ENCODE results near the gene ZBTB21.

The ZBTB21 gene

GRCh38 chr21:41948901-41949300 is 61.3 kb downstream of the ZBTB21 start:
- DNase-seq, result no peak

GRCh38 chr21:41948078-41948895 is 61.9 kb downstream of the ZBTB21 start:
- no peak for DNase-seq

DNA sequence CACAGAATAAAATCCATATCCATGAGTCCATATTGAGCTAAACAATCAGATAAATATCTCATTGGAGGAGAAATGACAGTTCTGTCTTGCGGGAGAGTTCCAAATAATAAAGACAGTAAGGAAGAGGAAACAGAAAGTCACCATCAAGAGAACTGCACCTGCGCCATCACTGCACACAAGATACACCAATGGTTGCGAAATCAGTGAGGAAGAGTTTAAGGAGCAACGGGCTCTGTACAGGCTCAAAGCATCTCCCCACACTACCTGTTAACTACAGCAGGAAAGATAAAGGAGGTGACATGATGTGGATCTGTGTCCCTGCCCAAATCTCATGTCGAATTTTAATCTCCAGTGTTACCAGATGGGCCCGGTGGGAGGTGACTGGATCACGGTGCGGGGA is 64.2 kb downstream of the ZBTB21 start:
- no peak for DNase-seq

DNA sequence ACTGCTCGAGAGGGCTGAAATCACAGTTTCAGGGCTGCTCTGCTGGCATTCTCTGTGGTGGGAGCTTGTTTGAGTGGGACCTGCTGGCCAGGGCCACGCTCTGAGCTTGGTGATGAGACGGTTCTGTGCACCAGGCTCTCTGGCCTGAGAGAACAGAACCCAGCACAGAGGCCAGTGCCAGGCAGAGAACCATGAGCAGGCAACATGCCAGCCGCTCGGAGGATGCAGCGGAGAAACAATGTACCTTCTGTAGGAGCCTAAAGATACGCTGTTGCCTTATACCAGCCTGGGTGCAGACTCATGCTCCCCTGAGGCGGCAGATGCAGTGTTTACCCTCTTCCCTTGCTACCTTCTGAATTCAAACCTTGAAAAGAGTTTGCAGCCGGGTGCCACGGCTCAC is 66.3 kb downstream of the ZBTB21 start:
- DNase-seq, result no peak

- DNase-seq, result no peak
Observed at GRCh38 chr21:41942457-41942856, 67.7 kb downstream of the ZBTB21 start.

GRCh38 chr21:41941941-41942340 is 68.2 kb downstream of the ZBTB21 start:
- DNase-seq, result no peak

DNA sequence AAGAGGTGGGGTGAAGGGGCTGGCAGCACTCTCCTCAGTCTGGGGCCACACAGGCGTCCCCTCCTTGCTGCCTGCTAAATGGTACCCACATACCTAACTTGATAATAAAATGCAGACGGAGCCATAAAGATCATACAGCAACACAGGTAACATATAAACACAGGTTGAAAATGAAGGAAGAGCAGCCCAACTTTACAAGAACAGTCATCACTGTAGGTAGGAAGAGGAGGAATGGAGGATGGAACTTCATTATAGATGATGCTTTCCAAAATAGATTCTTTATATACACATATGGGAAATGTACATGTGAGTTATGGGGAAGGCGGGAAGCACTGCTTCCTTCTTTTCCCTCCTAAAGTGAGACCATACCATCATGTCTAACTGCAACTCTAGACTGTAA is 69.7 kb downstream of the ZBTB21 start:
- no peak for DNase-seq

DNA sequence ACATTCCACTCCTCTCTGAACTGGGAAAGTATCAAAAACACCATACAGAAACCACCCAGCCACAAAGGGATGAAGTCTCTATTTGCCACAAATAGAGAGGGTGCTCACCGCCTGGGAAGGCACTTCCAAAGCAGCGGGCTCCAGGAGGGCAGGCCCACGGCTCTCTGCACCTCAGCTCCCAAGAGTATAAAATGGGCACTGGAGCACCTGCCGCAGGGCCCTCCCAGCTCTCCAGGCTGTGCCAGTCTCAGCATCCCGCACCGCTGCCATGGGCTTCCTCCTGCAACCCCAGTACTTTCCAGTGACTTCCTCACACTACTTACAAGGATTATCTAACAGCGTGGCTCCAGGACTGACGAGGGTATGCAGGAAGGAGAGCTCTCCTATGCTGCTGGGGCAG is 70.8 kb downstream of the ZBTB21 start:
- no peak for DNase-seq
